HCT116 (cell line): ENCODE measurements around the gene CNN2.
A peak's percentile ranks its signal among the peaks of the same experiment; 100 is the strongest.

Source experiments
- CBX3 ChIP-seq: IDR thresholded peaks from 2 replicates; pipeline ENCODE4 v1.6.1; 2012; ENCODE audit warnings: low read depth
- CTCF ChIP-seq, 3 experiments: fragments of 200-600 bp in 1 of 3; sonication (generic) in 1 of 3; IDR thresholded peaks in 2 of 3; conservative IDR thresholded peaks in 1 of 3; 2 replicates each; pipeline ENCODE4 v1.5.1; 2012 to 2017; ENCODE audit warnings: low read depth in 2 of 3, low read length in 2 of 3, antibody characterized with exemption in 1 of 3, borderline replicate concordance in 1 of 3, control low read depth in 1 of 3, mild to moderate bottlenecking in 1 of 3, mixed read lengths in 1 of 3, mixed run types in 1 of 3, moderate library complexity in 1 of 3; ENCODE audit not compliant: insufficient read depth in 1 of 3
- EZH2 ChIP-seq: fragments of 200-600 bp; sonication (generic); IDR thresholded peaks from 2 replicates; pipeline ENCODE4 v1.6.1; 2017; ENCODE audit warnings: antibody characterized with exemption, mixed run types
- EZH2phosphoT487 ChIP-seq: fragments of 200-600 bp; IDR thresholded peaks from 2 replicates; pipeline ENCODE4 v1.6.1; 2018; ENCODE audit warnings: antibody characterized with exemption, borderline replicate concordance
- POLR2A ChIP-seq: IDR thresholded peaks from 2 replicates; pipeline ENCODE4 v1.7.0; 2011; ENCODE audit warnings: borderline replicate concordance; ENCODE audit not compliant: insufficient read depth, insufficient read length; ENCODE audit errors: extremely low read depth
- POLR2AphosphoS5 ChIP-seq: IDR thresholded peaks from 2 replicates; pipeline ENCODE4 v1.6.1; 2011; ENCODE audit warnings: mild to moderate bottlenecking, low read depth, low read length, moderate library complexity
- RAD21 ChIP-seq: IDR thresholded peaks from 2 replicates; pipeline ENCODE4 v1.6.1; 2012; ENCODE audit warnings: low read depth, mild to moderate bottlenecking
- REST ChIP-seq: IDR thresholded peaks from 2 replicates; pipeline ENCODE4 v1.6.1; 2012; ENCODE audit warnings: low read depth
- SIN3A ChIP-seq: IDR thresholded peaks from 2 replicates; pipeline ENCODE4 v1.6.1; 2012; ENCODE audit warnings: low read depth
- ZFX ChIP-seq: fragments of 450-650 bp; IDR thresholded peaks from 2 replicates; pipeline ENCODE4 v1.6.1; 2017
- TF ChIP-seq, protein P1 (sequence below): IDR thresholded peaks from 2 replicates; pipeline ENCODE4 v1.6.1; 2012

GRCh38 chr19:1064661-1065605 is 38.5 kb downstream of the CNN2 start:
- no peak for TF ChIP-seq EZH2
- TF ChIP-seq CTCF (IDR thresholded peaks at IDR 0.05 in 2 of 3, conservative IDR thresholded peaks at IDR 0.05 in 1 of 3; ENCODE audit: borderline replicate concordance in 1 of 3, insufficient read depth in 1 of 3, low read depth in 2 of 3, low read length in 2 of 3): peak in 2 of 3 experiments; percentile 70 to 83; a peak in 4 of 6 replicates
- TF ChIP-seq POLR2A: peak; percentile 43
- no peak for TF ChIP-seq REST
- no peak for TF ChIP-seq CBX3
- TF ChIP-seq SIN3A: no peak
- TF ChIP-seq, protein P1, sequence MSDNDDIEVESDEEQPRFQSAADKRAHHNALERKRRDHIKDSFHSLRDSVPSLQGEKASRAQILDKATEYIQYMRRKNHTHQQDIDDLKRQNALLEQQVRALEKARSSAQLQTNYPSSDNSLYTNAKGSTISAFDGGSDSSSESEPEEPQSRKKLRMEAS: peak; percentile 97
- peak; percentile 62 for TF ChIP-seq POLR2AphosphoS5
- TF ChIP-seq EZH2phosphoT487: no peak
- TF ChIP-seq ZFX: peak; percentile 18; the same call in 1 of the 2 replicates
- no peak for TF ChIP-seq RAD21
